AG08395 (cell line): ENCODE results near the gene URB2.
A peak's percentile ranks its signal among the peaks of the same experiment; 100 is the strongest.
"Not testable (repeated sequence)": the region's sequence is repeated elsewhere in the genome, so short reads cannot be mapped to it uniquely, and the experiment has no call there.

Experiments used
- DNase-seq: peaks from one replicate; pipeline ENCODE4 v3.0.0; 2012; ENCODE audit warnings: mixed read lengths, low spot score

URB2 gene

GRCh38 chr1:229625915-229626831 is at the start of gene URB2, which contains the start of gene TAF5L:
Gene URB2 (plus strand): TSS chr1:229626247. CDS start chr1:229627634, 1,387 bp downstream.
Gene TAF5L (minus strand): TSS chr1:229626122. CDS start chr1:229614482, 11,640 bp downstream.
- peak; percentile 96 for DNase-seq

- DNase-seq = no peak
These were observed 47.6 kb upstream of the URB2 start for GRCh38 chr1:229578168-229579058.

GRCh38 chr1:229579059-229579673 is 46.9 kb upstream of the URB2 start:
- DNase-seq = peak; percentile 35

- DNase-seq = no peak
These were observed 44.6 kb upstream of the URB2 start for GRCh38 chr1:229581485-229581884.

GRCh38 chr1:229582011-229582694 is 43.9 kb upstream of the URB2 start:
- no peak for DNase-seq

GRCh38 chr1:229582715-229583114 is 43.3 kb upstream of the URB2 start:
- DNase-seq = no peak

- DNase-seq = no peak
These were observed 40.7 kb upstream of the URB2 start for GRCh38 chr1:229585338-229585737.

GRCh38 chr1:229590119-229590518 is 35.9 kb upstream of the URB2 start:
- DNase-seq = no peak

GRCh38 chr1:229593800-229594199 is 32.2 kb upstream of the URB2 start:
- DNase-seq = no peak

- DNase-seq = no peak
These were observed 31.6 kb upstream of the URB2 start for GRCh38 chr1:229594227-229595008.

- DNase-seq = not testable (repeated sequence)
These were observed 30.2 kb upstream of the URB2 start for GRCh38 chr1:229595876-229596275.

GRCh38 chr1:229596925-229597699 is 28.9 kb upstream of the URB2 start:
- peak; percentile 83 for DNase-seq

- peak; percentile 34 for DNase-seq
These were observed 28.2 kb upstream of the URB2 start for GRCh38 chr1:229597877-229598276.

GRCh38 chr1:229599218-229599954 is 26.7 kb upstream of the URB2 start:
- no peak for DNase-seq

GRCh38 chr1:229600229-229600628 is 25.8 kb upstream of the URB2 start:
- no peak for DNase-seq

GRCh38 chr1:229603371-229604005 is 22.6 kb upstream of the URB2 start:
- DNase-seq = no peak

GRCh38 chr1:229607370-229607769 is 18.7 kb upstream of the URB2 start:
- no peak for DNase-seq

GRCh38 chr1:229608590-229608989 is 17.5 kb upstream of the URB2 start:
- no peak for DNase-seq

- DNase-seq = no peak
These were observed 12.1 kb upstream of the URB2 start for GRCh38 chr1:229613938-229614337.
